ENCODE data around the gene GOLGA6D.

DNA sequence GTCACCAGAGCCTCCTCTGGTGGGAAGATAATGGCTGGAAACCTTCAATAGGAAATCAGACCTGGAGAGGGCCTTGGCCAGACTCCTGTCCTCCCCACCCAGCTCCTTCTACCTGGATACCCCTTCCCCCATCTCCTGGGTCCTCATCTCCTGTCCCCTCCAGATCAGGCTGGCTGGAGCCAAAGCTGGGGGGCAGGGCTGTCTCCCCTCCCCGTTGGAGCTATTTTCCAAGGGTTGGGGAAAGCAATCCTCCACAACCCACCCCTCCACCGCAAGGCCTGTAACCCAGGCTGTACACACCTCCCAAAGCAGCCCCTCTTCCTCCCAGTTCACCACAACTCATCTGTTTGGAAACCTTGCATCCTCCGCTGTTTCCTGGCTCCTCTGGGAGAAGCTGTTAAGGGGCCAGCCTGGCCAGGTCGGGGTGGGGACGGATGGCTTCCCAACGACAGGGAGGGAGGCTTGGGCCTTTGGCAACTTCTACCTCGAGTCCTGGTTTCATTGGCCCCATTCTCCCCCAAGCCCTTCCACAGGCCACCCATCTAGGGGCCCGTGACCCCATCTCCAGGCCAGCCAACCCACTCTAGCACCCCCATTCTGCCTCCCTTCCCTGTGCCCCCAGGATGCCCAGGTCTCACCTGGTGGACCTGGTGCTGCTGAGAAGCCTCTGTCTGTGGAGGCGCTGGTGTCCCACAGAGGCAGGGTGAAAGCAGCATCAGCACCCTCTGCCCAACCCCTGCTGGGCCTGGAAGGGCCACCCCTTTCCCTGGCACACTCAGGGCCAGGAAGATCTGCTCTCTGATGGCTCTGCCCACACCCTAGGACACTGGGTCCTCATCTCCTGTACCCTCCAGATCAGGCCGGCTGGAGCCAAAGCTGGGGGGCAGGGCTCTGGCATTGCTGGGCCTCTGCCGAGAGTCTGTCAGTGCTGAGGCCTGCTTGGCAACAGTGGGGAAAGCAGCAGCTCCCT is 46.6 kb upstream of the GOLGA6D start:
- TF ChIP-seq, protein P1, sequence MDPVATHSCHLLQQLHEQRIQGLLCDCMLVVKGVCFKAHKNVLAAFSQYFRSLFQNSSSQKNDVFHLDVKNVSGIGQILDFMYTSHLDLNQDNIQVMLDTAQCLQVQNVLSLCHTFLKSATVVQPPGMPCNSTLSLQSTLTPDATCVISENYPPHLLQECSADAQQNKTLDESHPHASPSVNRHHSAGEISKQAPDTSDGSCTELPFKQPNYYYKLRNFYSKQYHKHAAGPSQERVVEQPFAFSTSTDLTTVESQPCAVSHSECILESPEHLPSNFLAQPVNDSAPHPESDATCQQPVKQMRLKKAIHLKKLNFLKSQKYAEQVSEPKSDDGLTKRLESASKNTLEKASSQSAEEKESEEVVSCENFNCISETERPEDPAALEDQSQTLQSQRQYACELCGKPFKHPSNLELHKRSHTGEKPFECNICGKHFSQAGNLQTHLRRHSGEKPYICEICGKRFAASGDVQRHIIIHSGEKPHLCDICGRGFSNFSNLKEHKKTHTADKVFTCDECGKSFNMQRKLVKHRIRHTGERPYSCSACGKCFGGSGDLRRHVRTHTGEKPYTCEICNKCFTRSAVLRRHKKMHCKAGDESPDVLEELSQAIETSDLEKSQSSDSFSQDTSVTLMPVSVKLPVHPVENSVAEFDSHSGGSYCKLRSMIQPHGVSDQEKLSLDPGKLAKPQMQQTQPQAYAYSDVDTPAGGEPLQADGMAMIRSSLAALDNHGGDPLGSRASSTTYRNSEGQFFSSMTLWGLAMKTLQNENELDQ (tag by site-specific recombination; IDR thresholded peaks at IDR 0.05; ENCODE audit: low read depth) = no peak
- no peak for TF ChIP-seq ZSCAN23 (tag by site-specific recombination; IDR thresholded peaks at IDR 0.05)
- TF ChIP-seq, protein P2, sequence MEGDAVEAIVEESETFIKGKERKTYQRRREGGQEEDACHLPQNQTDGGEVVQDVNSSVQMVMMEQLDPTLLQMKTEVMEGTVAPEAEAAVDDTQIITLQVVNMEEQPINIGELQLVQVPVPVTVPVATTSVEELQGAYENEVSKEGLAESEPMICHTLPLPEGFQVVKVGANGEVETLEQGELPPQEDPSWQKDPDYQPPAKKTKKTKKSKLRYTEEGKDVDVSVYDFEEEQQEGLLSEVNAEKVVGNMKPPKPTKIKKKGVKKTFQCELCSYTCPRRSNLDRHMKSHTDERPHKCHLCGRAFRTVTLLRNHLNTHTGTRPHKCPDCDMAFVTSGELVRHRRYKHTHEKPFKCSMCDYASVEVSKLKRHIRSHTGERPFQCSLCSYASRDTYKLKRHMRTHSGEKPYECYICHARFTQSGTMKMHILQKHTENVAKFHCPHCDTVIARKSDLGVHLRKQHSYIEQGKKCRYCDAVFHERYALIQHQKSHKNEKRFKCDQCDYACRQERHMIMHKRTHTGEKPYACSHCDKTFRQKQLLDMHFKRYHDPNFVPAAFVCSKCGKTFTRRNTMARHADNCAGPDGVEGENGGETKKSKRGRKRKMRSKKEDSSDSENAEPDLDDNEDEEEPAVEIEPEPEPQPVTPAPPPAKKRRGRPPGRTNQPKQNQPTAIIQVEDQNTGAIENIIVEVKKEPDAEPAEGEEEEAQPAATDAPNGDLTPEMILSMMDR (tag by site-specific recombination; IDR thresholded peaks at IDR 0.05) = no peak
- TF ChIP-seq ZNF140 (tag by site-specific recombination; IDR thresholded peaks at IDR 0.05) = no peak
- TF ChIP-seq OVOL3 (tag by site-specific recombination; IDR thresholded peaks at IDR 0.05) = no peak
- TF ChIP-seq ZNF23 (tag by site-specific recombination; IDR thresholded peaks at IDR 0.05; ENCODE audit: borderline replicate concordance) = no peak
